HG02852 (cell line): ENCODE results near the gene PLEKHM3.
"Not testable (repeated sequence)": the region's sequence is repeated elsewhere in the genome, so short reads cannot be mapped to it uniquely, and the experiment has no call there.

Experiments
- ATAC-seq: cut with Tn5 transposase; IDR thresholded peaks from one replicate; pipeline ENCODE4 v1.9.1; 2021; ENCODE audit warnings: mild to moderate bottlenecking, moderate library complexity; ENCODE audit not compliant: unreplicated experiment

PLEKHM3 gene

GRCh38 chr2:207951734-207952470 is 73.4 kb downstream of the PLEKHM3 start:
- no peak for ATAC-seq

- ATAC-seq: no peak
These were observed 74.6 kb downstream of the PLEKHM3 start for GRCh38 chr2:207950761-207951114.

GRCh38 chr2:207950063-207950760 is 75.1 kb downstream of the PLEKHM3 start:
- no peak for ATAC-seq

DNA sequence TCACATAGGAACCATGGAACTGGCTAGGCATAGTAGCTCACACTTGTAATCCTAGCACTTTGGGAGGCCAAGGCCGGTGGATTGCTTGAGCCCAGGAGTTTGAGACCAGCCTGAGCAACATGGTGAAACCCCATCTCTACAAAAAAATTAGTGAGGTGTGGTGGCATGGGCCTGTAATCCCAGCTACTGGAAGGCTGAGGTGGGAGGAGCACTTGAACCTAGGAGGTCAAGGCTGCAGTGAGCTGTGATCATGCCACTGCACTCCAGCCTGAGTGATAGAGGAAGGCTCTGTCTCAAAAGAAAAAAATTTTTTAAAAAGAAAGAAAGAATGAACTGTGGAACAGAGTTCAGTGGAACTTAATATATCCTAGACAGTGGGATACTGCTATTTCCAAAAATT is 76.1 kb downstream of the PLEKHM3 start:
- not testable (repeated sequence) for ATAC-seq

DNA sequence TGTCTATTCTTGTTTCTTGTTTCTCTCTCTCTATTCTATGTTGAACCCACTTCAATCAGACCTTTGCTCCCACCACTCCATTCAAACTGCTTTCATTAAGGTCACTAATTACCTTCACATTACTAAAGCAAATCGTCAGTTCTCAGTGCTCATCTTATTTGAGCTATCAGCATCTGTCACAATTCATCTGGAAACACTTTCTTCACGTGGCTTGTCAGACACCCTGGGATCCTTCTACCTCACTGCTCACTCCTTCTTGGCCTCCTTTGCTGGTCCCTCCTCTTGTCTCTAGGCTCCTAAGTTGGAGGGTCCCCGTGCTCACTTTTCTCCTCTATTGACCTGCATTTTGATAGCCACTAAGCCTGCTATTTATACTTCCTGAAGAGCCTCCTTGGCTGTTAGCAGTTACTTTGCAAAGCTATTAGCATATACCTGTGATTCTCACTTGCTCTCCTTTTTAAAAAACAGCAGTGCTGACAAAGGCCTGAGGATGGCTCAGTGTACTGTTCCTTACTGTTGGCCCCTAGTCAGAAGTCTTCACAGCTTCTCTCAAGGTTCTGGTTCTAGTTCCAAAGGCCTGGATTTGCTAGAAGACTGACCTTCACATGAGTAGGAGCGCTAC is 80.2 kb downstream of the PLEKHM3 start:
- no peak for ATAC-seq

- no peak for ATAC-seq
These were observed 81.0 kb downstream of the PLEKHM3 start for GRCh38 chr2:207944334-207944733.

DNA sequence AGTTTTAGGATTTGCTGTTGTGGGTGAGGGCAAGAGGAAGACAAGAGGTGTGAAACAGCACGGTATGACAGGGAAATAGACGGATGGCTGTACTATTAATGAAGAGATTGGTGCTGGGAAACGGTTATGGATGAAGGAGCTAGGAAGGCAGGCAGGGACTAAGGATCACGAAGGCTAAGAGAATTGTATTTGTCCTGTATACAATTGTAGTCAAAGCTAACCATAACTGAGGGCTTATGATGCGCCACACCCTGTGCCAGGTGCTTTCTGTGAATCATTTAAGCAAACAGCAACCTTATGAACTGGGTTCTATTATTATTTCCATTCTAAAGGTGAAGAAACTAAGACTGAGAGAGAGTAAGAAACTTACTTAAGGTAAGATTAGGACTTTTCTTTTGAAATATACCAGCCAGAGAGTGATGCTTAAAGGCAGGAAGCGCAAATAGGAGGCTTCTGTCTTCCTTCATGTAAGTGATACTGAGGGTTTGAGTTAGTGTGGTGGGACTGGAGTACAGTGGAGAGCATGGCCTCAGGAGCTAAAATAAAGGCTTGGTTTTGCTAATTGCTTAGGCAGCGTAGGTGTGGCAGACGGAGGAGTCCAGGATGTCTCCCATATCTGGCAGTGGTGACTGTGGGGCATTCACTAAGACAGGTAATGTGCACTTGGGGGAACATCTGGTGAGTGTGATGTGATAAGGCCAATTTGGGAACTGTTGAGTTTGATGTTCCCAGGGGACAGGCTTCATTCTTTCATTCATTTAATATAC is 85.8 kb downstream of the PLEKHM3 start:
- no peak for ATAC-seq

DNA sequence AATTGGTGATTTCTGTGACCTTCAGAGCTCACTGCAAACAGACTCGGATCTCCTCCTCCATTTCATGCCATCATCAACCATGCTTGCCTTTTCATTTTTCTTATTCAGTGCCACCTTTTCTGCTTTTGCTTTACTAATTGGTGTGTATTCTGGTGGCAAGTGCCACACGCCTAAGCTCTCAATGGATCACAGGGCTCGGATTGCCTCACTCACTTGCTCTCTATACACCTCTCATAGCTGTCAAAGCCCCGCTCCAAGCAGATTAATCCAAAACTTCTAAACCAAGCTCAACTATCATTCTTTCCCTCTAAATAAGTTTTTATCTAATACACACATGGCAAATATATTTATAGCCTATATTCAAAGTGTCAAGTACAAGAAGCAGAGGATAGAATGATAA is 86.4 kb downstream of the PLEKHM3 start:
- ATAC-seq: no peak

DNA sequence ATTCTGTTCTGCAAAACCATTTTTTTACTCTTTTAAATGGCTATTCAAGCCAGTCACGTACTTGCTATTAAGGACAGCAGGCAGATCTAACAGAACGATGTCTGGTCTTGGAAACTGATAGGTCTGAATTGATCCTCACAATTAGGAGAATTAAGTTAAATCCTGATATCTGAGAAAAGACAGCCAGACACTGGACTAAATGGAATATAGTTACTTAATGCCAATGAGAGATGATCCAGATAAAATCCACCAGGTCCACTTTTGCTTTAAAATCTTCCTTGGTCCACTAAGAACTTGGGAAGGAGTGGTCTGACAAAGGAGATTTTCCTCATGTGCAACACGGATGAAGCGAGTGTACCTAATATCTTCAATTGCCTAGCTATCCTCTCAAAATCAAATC is 86.9 kb downstream of the PLEKHM3 start:
- no peak for ATAC-seq

GRCh38 chr2:207937823-207938222 is 87.5 kb downstream of the PLEKHM3 start:
- no peak for ATAC-seq

DNA sequence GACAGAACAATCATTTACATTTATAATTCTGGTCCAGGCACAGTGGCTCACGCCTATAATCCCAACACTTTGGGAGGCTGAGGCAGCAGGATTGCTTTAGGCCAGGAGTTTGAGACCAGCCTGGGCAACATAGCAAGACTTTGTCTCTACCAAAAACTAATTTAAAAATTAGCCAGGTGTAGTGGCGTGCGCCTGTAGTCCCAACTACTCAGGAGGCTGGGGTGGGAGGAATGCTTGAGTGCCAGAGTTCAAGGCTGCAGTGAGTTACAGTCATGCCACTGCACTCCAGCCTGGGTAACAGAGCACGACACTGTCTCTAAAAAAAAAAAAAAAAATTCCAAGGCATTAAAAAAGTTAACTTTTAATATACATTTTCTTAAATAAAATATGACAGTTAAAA is 88.1 kb downstream of the PLEKHM3 start:
- no peak for ATAC-seq

- no peak for ATAC-seq
These were observed 88.9 kb downstream of the PLEKHM3 start for GRCh38 chr2:207936380-207936779.

GRCh38 chr2:207935991-207936370 is 89.3 kb downstream of the PLEKHM3 start:
- no peak for ATAC-seq

GRCh38 chr2:207935121-207935990 is 90.0 kb downstream of the PLEKHM3 start:
- no peak for ATAC-seq

DNA sequence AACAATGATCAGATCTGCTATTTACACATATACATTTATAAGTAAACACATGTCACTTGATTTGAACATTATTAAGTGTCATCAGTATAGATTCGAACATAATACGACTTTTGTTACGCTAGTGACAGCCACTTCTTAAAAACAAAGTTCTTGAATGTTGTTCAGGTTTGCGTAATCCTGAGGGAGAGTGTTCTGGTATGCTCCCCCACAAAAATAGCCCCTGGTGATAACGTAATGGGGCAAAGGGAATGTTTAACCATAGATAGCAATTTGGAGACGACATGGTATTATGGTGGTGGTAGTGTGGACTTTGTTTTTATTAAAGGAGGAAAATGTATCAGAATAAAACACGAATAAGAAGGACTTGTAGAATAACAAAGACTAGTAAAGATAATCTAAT is 90.6 kb downstream of the PLEKHM3 start:
- ATAC-seq: no peak

DNA sequence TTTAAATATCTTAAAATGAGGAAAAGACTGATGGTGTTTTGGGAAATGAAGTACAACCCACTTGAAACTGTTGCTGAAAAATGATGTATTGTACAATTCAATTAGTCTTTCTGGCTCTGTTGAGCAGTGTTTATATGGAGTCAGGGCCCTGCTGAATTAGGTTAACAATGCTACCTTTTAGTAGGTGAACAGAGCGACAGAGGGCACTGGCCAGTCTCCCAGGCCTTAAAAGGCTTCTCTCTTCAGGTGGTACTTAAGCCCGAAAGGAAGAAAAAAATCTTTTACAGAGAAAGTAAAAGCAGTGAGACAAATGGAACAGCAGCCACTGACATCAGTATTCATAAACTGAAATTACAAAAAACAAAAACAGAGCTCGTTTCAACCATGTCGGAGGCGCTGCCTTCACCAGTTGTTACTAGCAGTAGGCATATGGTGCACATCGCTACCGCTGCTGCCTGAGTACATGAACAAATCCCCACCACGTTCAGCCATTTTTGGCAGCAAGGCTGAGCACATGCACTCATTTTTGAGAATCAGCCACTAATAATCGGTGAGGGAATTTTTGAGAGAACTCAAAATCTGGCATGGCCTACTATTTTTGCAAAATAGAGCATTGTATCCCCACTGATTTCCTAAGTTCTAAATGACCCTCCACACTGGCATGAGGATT is 91.8 kb downstream of the PLEKHM3 start:
- ATAC-seq: no peak

DNA sequence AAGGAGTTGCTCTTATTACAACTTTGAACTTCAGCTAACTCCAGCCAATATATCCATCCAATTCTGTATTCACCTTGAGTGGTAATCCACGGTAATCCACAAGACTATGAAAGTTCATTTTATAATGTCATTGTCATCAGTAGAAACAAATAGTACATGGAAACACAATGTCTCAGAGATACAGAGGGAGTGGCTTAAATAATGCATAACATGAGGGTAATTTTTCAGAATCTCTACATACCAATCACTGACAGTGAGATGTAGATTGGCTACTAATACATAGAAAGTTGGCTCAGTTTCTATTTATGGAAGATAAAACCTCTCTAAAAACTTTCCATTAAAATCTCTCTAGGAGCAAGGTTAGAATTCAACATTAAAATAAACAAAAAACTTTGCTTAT is 93.2 kb downstream of the PLEKHM3 start:
- no peak for ATAC-seq

GRCh38 chr2:207930747-207931146 is 94.6 kb downstream of the PLEKHM3 start:
- ATAC-seq: no peak

DNA sequence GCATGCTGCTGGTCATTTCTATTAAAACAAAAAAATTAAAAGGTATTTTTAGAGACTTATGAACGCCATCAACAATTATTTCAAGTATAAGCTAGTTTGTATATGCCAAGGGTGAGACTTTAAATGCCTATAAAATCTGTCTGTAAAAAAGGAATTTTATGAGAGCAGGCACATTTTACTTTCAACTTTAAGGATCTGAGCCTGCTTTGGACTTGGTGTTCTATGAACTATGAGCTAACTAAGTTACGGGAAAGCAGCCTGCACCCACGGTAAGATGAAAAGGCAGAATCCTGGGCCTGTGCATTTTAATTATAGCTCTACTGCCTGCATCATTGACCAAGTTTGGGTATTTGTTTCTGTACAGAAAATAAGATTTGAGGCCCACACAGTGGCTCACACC is 95.4 kb downstream of the PLEKHM3 start:
- ATAC-seq: no peak

DNA sequence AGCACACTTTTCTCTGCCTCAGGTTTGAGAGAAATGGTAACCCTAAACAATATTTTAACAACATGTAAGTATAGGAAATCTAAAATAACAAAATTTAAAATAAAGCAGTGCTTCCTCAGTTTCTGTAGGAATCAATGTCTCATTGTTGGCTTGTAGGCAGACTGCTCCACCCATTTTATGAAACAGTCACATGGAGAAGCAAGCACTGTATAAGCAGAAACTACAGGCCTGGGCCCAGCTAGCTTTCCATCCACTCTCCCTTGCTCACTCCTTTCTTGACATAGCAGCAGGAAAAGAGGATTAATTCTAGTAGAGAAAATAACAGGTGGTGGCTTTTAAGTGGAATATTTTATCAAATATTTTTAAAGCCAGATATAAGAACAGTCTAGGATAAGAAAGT is 97.2 kb downstream of the PLEKHM3 start:
- ATAC-seq: no peak
